ENCODE data around the gene PCDHGA7. TPM values are rescaled to one million over a fixed set of nuclear protein-coding genes. Genes with fewer than 3 reads are reported as not detected.

PCDHGA7 gene
- total and polyA plus RNA-seq, 12 donors, result 0.54 to 11.5 (median 7.7) TPM

DNA sequence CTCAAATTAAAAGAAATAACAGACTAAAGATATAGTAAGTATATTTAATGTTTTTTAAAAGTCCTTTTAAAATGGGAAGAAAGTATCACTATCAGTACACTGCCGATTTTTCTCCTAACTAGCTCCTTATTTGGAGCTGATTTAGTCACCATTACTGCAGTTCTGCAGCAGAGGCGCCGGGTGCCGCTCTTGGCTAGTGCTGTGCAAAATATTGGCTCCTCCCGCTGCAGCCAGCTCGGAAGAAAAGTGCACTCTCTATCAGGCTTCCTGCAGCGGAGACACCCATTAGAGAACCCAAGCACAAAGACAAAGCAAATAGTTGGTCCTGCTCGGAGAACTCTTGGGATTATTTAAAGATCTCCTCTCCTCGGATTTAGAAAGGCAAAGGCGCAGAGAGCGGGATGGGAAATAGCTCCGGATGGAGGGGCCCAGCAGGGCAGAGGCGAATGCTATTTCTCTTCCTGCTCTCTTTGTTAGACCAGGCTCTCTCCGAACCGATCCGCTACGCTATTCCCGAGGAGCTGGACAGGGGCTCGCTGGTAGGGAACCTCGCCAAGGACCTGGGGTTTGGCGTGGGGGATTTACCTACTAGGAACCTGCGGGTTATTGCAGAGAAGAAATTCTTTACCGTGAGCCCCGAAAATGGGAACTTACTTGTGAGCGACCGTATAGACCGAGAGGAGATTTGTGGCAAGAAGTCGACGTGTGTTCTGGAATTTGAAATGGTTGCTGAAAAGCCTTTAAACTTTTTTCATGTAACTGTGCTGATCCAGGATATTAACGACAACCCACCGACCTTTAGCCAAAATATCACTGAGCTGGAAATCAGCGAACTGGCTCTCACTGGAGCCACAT is 12.3 kb upstream of the PCDHGA7 start, which contains the start of gene PCDHGB3:
Gene PCDHGB3 (plus strand): TSS at position 249 of the 855 bp plus-strand sequence. CDS start 153 bp downstream, at position 402.
- DNase-seq, result no peak
- H3K9me3 ChIP-seq, result peaks cover 0 to 100% (median 55%) of the 10 kb centered on the region in 11 donors
- H3K27me3 ChIP-seq, result peaks cover 0 to 81% (median 0%) of the 10 kb centered on the region in 7 donors
- intact Hi-C loops (cut with DNase I), result loop anchor here in 1 of 10 donors (2.0 kb wide), 1 partner anchor 27 kb away; the partner anchor contains the start of gene PCDHGA3
- ATAC-seq, result peak; percentile 80 to 94 (median 88)
- H3K27ac ChIP-seq, result peak within 1 kb of the TSS in 4 of 10 donors; percentile 21 to 57 (median 44)
- TF ChIP-seq, protein P1, sequence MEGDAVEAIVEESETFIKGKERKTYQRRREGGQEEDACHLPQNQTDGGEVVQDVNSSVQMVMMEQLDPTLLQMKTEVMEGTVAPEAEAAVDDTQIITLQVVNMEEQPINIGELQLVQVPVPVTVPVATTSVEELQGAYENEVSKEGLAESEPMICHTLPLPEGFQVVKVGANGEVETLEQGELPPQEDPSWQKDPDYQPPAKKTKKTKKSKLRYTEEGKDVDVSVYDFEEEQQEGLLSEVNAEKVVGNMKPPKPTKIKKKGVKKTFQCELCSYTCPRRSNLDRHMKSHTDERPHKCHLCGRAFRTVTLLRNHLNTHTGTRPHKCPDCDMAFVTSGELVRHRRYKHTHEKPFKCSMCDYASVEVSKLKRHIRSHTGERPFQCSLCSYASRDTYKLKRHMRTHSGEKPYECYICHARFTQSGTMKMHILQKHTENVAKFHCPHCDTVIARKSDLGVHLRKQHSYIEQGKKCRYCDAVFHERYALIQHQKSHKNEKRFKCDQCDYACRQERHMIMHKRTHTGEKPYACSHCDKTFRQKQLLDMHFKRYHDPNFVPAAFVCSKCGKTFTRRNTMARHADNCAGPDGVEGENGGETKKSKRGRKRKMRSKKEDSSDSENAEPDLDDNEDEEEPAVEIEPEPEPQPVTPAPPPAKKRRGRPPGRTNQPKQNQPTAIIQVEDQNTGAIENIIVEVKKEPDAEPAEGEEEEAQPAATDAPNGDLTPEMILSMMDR (IDR thresholded peaks at IDR 0.05), result peak in 7 of 9 donors; percentile 31 to 62 (median 43)
- H3K36me3 ChIP-seq, result peaks cover 0 to 36% (median 0%) of the 10 kb centered on the region in 9 donors
- H3K4me3 ChIP-seq, result peak within 1 kb of the TSS in 7 of 10 donors; percentile 6 to 43 (median 37)
- peaks cover 0 to 39% (median 0%) of the 10 kb centered on the region in 9 donors for H3K4me1 ChIP-seq
- WGBS, 2 donors, result 19 to 24% methylated on average over 32 of the region's 32 CpGs

DNA sequence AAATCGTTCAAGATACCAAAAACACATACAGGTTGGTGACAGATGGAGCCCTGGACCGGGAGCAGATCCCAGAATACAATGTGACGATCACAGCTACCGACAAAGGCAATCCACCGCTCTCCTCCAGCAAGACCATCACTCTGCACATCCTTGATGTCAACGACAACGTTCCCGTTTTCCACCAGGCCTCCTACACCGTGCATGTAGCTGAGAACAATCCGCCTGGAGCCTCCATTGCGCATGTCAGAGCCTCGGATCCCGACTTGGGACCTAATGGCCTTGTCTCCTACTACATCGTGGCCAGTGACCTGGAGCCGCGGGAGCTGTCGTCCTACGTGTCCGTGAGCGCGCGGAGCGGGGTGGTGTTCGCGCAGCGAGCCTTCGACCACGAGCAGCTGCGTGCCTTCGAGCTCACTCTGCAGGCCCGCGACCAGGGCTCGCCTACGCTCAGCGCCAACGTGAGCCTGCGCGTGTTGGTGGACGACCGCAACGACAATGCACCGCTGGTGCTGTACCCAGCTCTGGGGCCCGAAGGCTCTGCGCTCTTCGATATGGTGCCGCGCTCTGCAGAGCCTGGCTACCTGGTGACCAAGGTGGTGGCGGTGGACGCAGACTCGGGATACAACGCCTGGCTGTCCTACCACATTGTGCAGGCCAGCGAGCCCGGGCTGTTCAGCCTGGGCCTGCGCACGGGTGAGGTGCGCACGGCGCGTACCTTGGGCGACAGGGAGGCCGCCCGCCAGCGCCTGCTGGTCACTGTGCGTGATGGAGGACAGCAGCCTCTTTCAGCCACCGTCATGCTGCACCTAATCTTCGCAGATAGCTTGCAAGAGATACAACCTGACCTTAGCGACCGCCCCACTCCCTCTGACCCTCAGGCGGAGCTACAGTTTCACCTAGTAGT is 10.7 kb upstream of the PCDHGA7 start:
- DNase-seq, result no peak
- Histone ChIP-seq H3K36me3 (peaks cover 0 to 28% (median 0%) of the 10 kb centered on the region in 9 donors), H3K27me3 (peaks cover 0 to 65% (median 0%) of the 10 kb centered on the region in 7 donors), H3K4me1 (peaks cover 0 to 39% (median 0%) of the 10 kb centered on the region in 9 donors), H3K9me3 (peaks cover 0 to 99% (median 63%) of the 10 kb centered on the region in 11 donors), H3K27ac (no peak overlapping the region), H3K4me3 (no peak overlapping the region)
- TF ChIP-seq, protein P1 (IDR thresholded peaks at IDR 0.05), result no peak
- intact Hi-C loops (cut with DNase I), result no loop called here
- peak in 4 of 8 donors; percentile 11 to 67 (median 42) for ATAC-seq
- 32 to 35% methylated on average over 69 of the region's 69 CpGs for WGBS, 2 donors

DNA sequence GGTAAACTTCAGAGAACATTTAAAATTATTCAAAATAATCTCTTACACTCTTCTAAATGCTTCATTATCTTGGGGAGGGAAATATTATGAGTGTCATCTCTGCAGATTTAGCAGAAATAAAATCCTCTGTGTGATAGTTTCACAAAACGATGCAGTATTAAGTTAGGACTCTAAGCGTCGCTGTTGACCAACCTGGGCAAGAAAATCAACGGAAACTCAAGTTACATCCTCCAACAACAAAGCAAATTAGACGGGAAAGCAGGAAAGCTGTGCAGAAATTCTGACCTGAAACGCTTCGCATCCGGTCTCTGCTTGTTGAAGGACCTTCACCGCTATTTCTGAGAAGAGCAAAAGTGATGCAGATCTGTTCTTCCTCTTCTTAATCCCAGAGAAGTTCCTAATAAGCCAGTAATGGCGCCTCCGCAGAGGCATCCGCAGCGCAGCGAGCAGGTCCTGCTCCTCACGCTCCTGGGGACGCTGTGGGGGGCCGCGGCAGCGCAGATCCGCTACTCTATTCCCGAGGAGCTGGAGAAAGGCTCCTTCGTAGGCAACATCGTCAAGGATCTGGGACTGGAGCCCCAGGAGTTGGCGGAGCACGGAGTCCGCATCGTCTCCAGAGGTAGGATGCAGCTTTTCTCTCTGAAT is 8.7 kb upstream of the PCDHGA7 start, which contains the start of gene PCDHGA6:
Gene PCDHGA6 (plus strand): TSS at position 219 of the 645 bp plus-strand sequence. CDS start 193 bp downstream, at position 412.
- TF ChIP-seq, protein P1 (IDR thresholded peaks at IDR 0.05), result peak in 8 of 9 donors; percentile 20 to 53 (median 43)
- WGBS, 2 donors, result 25 to 27% methylated on average over 27 of the region's 27 CpGs
- H3K36me3 ChIP-seq, result peaks cover 0 to 43% (median 0%) of the 10 kb centered on the region in 9 donors
- peaks cover 0 to 58% (median 0%) of the 10 kb centered on the region in 7 donors for H3K27me3 ChIP-seq
- H3K4me3 ChIP-seq, result peak within 1 kb of the TSS in 8 of 10 donors; percentile 13 to 36 (median 23)
- peaks cover 0 to 99% (median 64%) of the 10 kb centered on the region in 11 donors for H3K9me3 ChIP-seq
- H3K27ac ChIP-seq, result peak within 1 kb of the TSS in 1 of 10 donors; percentile 8
- peaks cover 0 to 39% (median 0%) of the 10 kb centered on the region in 9 donors for H3K4me1 ChIP-seq
- intact Hi-C loops (cut with DNase I), result no loop called here
- DNase-seq (no peak), ATAC-seq (no peak)

Data from heart right ventricle (tissue), 16 donors.